PFSK-1 (cell line): ENCODE data around the gene RAD23B.

Experiments used
- FOXP2 ChIP-seq: optimal IDR thresholded peaks from 2 replicates; pipeline ENCODE3; 2011; ENCODE audit warnings: borderline replicate concordance, control low read depth, inconsistent platforms; ENCODE audit not compliant: insufficient read depth; ENCODE audit errors: extremely low read length, extremely low read depth
- POLR2AphosphoS5 ChIP-seq: IDR thresholded peaks from 2 replicates; pipeline ENCODE4 v1.6.1; 2012; ENCODE audit warnings: low read depth, mild to moderate bottlenecking, control low read depth, low read length, moderate library complexity
- REST ChIP-seq, 2 experiments: IDR thresholded peaks; 2 replicates each; pipeline versions ENCODE4 v1.6.1 to v1.8.0; 2011 to 2012; ENCODE audit warnings: low read depth in 2 of 2, low read length in 2 of 2, control low read depth in 1 of 2, inconsistent platforms in 1 of 2, mild to moderate bottlenecking in 1 of 2, moderate library complexity in 1 of 2; ENCODE audit not compliant: insufficient read depth in 1 of 2
- SIN3A ChIP-seq: IDR thresholded peaks from 2 replicates; pipeline ENCODE4 v1.6.1; 2012; ENCODE audit warnings: mild to moderate bottlenecking, low read length, moderate library complexity, borderline replicate concordance; ENCODE audit not compliant: insufficient read depth
- TAF1 ChIP-seq: IDR thresholded peaks from 2 replicates; pipeline ENCODE4 v1.6.1; 2012; ENCODE audit warnings: low read length, control low read depth, borderline replicate concordance; ENCODE audit not compliant: insufficient read depth

RAD23B gene

GRCh38 chr9:107240260-107240659 lies 42.8 kb upstream of the RAD23B start:
- TF ChIP-seq POLR2AphosphoS5 (no peak), REST (IDR thresholded peaks at IDR 0.05; ENCODE audit: insufficient read depth in 1 of 2, low read depth in 2 of 2, low read length in 2 of 2) (no peak), FOXP2 (no peak), TAF1 (no peak), SIN3A (no peak)

GRCh38 chr9:107242073-107243030 lies 40.7 kb upstream of the RAD23B start:
- TF ChIP-seq REST (IDR thresholded peaks at IDR 0.05; ENCODE audit: insufficient read depth in 1 of 2, low read depth in 2 of 2, low read length in 2 of 2) (no peak), POLR2AphosphoS5 (no peak), SIN3A (no peak), FOXP2 (no peak), TAF1 (no peak)

GRCh38 chr9:107243742-107244141 lies 39.3 kb upstream of the RAD23B start:
- TF ChIP-seq FOXP2 (no peak), POLR2AphosphoS5 (no peak), TAF1 (no peak), SIN3A (no peak), REST (IDR thresholded peaks at IDR 0.05; ENCODE audit: insufficient read depth in 1 of 2, low read depth in 2 of 2, low read length in 2 of 2) (no peak)

GRCh38 chr9:107246259-107247254 lies 36.5 kb upstream of the RAD23B start:
- TF ChIP-seq POLR2AphosphoS5 (no peak), TAF1 (no peak), REST (IDR thresholded peaks at IDR 0.05; ENCODE audit: insufficient read depth in 1 of 2, low read depth in 2 of 2, low read length in 2 of 2) (no peak), FOXP2 (no peak), SIN3A (no peak)
